IMR-90 (cell line): ENCODE data around the gene SELENOS. TPM values are rescaled to one million over a fixed set of nuclear protein-coding genes. Genes with fewer than 3 reads are reported as not detected.
A peak's percentile ranks its signal among the peaks of the same experiment; 100 is the strongest.

Source experiments
- ATAC-seq: fragments of 200-7000 bp; cut with Tn5 transposase; 2 replicates; pipeline ENCODE4 v1.9.1; 2020; ENCODE audit warnings: low read depth, mild to moderate bottlenecking, moderate library complexity
- BruUV-seq: library from RNA; stranded (reverse); fragments of 400-500 nt; replicated peaks from 2 replicates; lab custom pipeline; 2021; lab: Mats Ljungman, UMichigan
- CTCF ChIA-PET: fragments of 300-600 bp; formaldehyde crosslinking; extraction: SDS; loops from one replicate; lab custom pipeline; 2021; ENCODE audit warnings: antibody characterized with exemption; lab: Yijun Ruan, JAX
- POLR2A ChIA-PET: fragments of 300-600 bp; sonication (Branson Sonifier 250); formaldehyde crosslinking; loops from one replicate; lab custom pipeline; 2022; ENCODE audit warnings: antibody characterized with exemption; ENCODE audit not compliant: unreplicated experiment; lab: Charles Lee
- DNase-seq: peaks from one replicate; pipeline ENCODE4 v3.0.0; 2013
- H2AFZ ChIP-seq: replicated peaks from 2 replicates; pipeline ENCODE3; 2013; ENCODE audit warnings: low read length, mild to moderate bottlenecking; ENCODE audit not compliant: poor library complexity
- H2AK5ac ChIP-seq: 2 replicates; pipeline ENCODE4 v1.6.1; 2013; ENCODE audit warnings: low read depth, low read length, inconsistent platforms
- H2AK9ac ChIP-seq: replicated peaks from 2 replicates; pipeline ENCODE3; 2013; ENCODE audit warnings: mild to moderate bottlenecking, low read depth, low read length, moderate library complexity; ENCODE audit not compliant: poor library complexity
- H2BK120ac ChIP-seq: 2 replicates; pipeline ENCODE4 v1.6.1; 2013; ENCODE audit warnings: low read depth, low read length, inconsistent platforms
- H2BK15ac ChIP-seq: 3 replicates; pipeline ENCODE4 v1.6.1; 2013; ENCODE audit warnings: low read depth, low read length, inconsistent platforms
- H2BK20ac ChIP-seq: 2 replicates; pipeline ENCODE4 v1.6.1; 2013; ENCODE audit warnings: low read depth, mild to moderate bottlenecking, inconsistent platforms, low read length, moderate library complexity
- H2BK5ac ChIP-seq: 2 replicates; pipeline ENCODE4 v1.6.1; 2013; ENCODE audit warnings: mild to moderate bottlenecking, low read depth, low read length, inconsistent platforms; ENCODE audit not compliant: poor library complexity, severe bottlenecking
- H3K14ac ChIP-seq: replicated peaks from 2 replicates; pipeline ENCODE4 v1.6.1; 2013; ENCODE audit warnings: low read depth, low read length, inconsistent platforms
- H3K18ac ChIP-seq: 2 replicates; pipeline ENCODE4 v1.6.1; 2013; ENCODE audit warnings: low read depth, low read length, control low read depth
- H3K23ac ChIP-seq: 2 replicates; pipeline ENCODE4 v1.6.1; 2013; ENCODE audit warnings: low read depth, low read length, inconsistent platforms
- H3K27ac ChIP-seq: 2 replicates; pipeline ENCODE4 v1.5.1; 2013; ENCODE audit warnings: mild to moderate bottlenecking, control low read depth, low read length; ENCODE audit not compliant: insufficient read depth
- H3K27me3 ChIP-seq: 2 replicates; pipeline ENCODE4 v1.6.1; 2013; ENCODE audit warnings: low read length; ENCODE audit not compliant: control insufficient read depth, insufficient read depth
- H3K36me3 ChIP-seq: 2 replicates; pipeline ENCODE4 v1.6.1; 2013; ENCODE audit warnings: low read length, mixed read lengths; ENCODE audit not compliant: control insufficient read depth, insufficient read depth
- H3K4ac ChIP-seq: 2 replicates; pipeline ENCODE4 v1.6.1; 2013; ENCODE audit warnings: low read depth, low read length, inconsistent platforms
- H3K4me1 ChIP-seq: 2 replicates; pipeline ENCODE4 v1.6.1; 2013; ENCODE audit warnings: low read length, mixed read lengths; ENCODE audit not compliant: control insufficient read depth, insufficient read depth
- H3K4me2 ChIP-seq: 2 replicates; pipeline ENCODE4 v1.6.1; 2013; ENCODE audit warnings: low read depth, mild to moderate bottlenecking, control low read depth, low read length, moderate library complexity
- H3K4me3 ChIP-seq: 2 replicates; pipeline ENCODE4 v1.5.1; 2013; ENCODE audit warnings: low read depth, mild to moderate bottlenecking, control low read depth, low read length, moderate library complexity; ENCODE audit not compliant: insufficient read depth
- H3K56ac ChIP-seq: 2 replicates; pipeline ENCODE4 v1.6.1; 2013; ENCODE audit warnings: low read length, inconsistent platforms; ENCODE audit not compliant: insufficient read depth; ENCODE audit errors: extremely low read depth
- H3K79me1 ChIP-seq, 2 experiments: 2 replicates each; pipeline ENCODE4 v1.6.1; 2013; ENCODE audit warnings: low read length in 2 of 2, inconsistent platforms in 1 of 2, low read depth in 1 of 2
- H3K9ac ChIP-seq: 2 replicates; pipeline ENCODE4 v1.6.1; 2013; ENCODE audit warnings: low read depth, low read length, control low read depth
- H3K9me1 ChIP-seq: 2 replicates; pipeline ENCODE4 v1.6.1; 2013; ENCODE audit warnings: low read length, inconsistent platforms; ENCODE audit not compliant: insufficient read depth
- H3K9me3 ChIP-seq: 2 replicates; pipeline ENCODE4 v1.6.1; 2013; ENCODE audit warnings: low read length; ENCODE audit not compliant: control insufficient read depth, insufficient read depth
- H4K20me1 ChIP-seq: 2 replicates; pipeline ENCODE4 v1.6.1; 2013; ENCODE audit warnings: low read length, inconsistent platforms; ENCODE audit not compliant: insufficient read depth
- H4K5ac ChIP-seq: 2 replicates; pipeline ENCODE4 v1.6.1; 2013; ENCODE audit warnings: mild to moderate bottlenecking, low read depth, low read length, control low read depth
- H4K8ac ChIP-seq, 2 experiments: 2 replicates each; pipeline ENCODE4 v1.6.1; 2013; ENCODE audit warnings: low read depth in 2 of 2, low read length in 2 of 2, control low read depth in 1 of 2, inconsistent platforms in 1 of 2
- H4K91ac ChIP-seq: 2 replicates; pipeline ENCODE4 v1.6.1; 2013; ENCODE audit warnings: low read depth, low read length, inconsistent platforms; ENCODE audit not compliant: insufficient read depth
- CHD1 ChIP-seq: IDR thresholded peaks from 2 replicates; pipeline ENCODE4 v1.6.1; 2012; ENCODE audit warnings: low read depth, low read length, improper control_type of control experiment
- MAFK ChIP-seq: IDR thresholded peaks from 2 replicates; pipeline ENCODE4 v1.6.1; 2012; ENCODE audit warnings: low read depth, low read length, improper control_type of control experiment
- MXI1 ChIP-seq: IDR thresholded peaks from 2 replicates; pipeline ENCODE4 v1.6.1; 2012; ENCODE audit warnings: low read depth, mild to moderate bottlenecking, low read length, moderate library complexity, borderline replicate concordance
- RAD21 ChIP-seq: IDR thresholded peaks from 2 replicates; pipeline ENCODE4 v1.6.1; 2012; ENCODE audit warnings: low read length, improper control_type of control experiment
- RCOR1 ChIP-seq: IDR thresholded peaks from 2 replicates; pipeline ENCODE4 v1.6.1; 2012; ENCODE audit warnings: mild to moderate bottlenecking, low read length, improper control_type of control experiment; ENCODE audit not compliant: insufficient replicate concordance
- SMC3 ChIP-seq: fragments of 150-350 bp; IDR thresholded peaks from 2 replicates; pipeline ENCODE4 v1.6.1; 2016; ENCODE audit warnings: low read depth, mild to moderate bottlenecking, antibody characterized with exemption, low read length, moderate library complexity
- WGBS, 2 experiments: methylation state at CpG; one replicate each; pipeline versions ENCODE4 v1.1.5 to v1.1.7; 2013; ENCODE audit warnings: missing lambda C conversion rate in 2 of 2; ENCODE audit not compliant: insufficient read length in 1 of 2; ENCODE audit errors: extremely low coverage in 2 of 2; 5-methylcytosine and 5-hydroxymethylcytosine counted together
- dilution Hi-C: fragments of 300-500 bp; cut with HindIII; formaldehyde crosslinking; loops from one replicate; pipeline ENCODE4 v1.14.3; 2018; ENCODE audit warnings: low sequenced_read_pairs; ENCODE audit not compliant: unreplicated experiment
- in situ Hi-C: fragments of 300-500 bp; cut with MboI; formaldehyde crosslinking; loops from 3 replicates; pipeline ENCODE4 v1.14.3; 2019; ENCODE audit warnings: low sequenced_read_pairs, inconsistent platforms, mixed read lengths
- intact Hi-C: fragments of 100-400 bp; cut with micrococcal nuclease; formaldehyde crosslinking; loops from 2 replicates; pipeline ENCODE4 v1.10.0; 2022
- polyA plus RNA-seq, 3 experiments: library from polyadenylated mRNA; depleted of rRNA; stranded (reverse); fragments of >200 nt; gene quantifications; 2 replicates each; pipeline ENCODE4 v1.2.3, GENCODE V29; 2012; ENCODE audit warnings: low replicate concordance in 1 of 3
- total RNA-seq: library from RNA; depleted of rRNA; stranded (reverse); fragments of >200 nt; gene quantifications from 2 replicates; pipeline ENCODE4 v1.2.3, GENCODE V29; 2012
- TF ChIP-seq, protein P1 (sequence below): fragments of 150-350 bp; IDR thresholded peaks from 2 replicates; pipeline ENCODE4 v1.6.1; 2016; ENCODE audit warnings: low read depth, mild to moderate bottlenecking, low read length, moderate library complexity, borderline replicate concordance
- TF ChIP-seq, protein P2 (sequence below): fragments of 150-350 bp; IDR thresholded peaks from 2 replicates; pipeline ENCODE4 v1.6.1; 2017; ENCODE audit warnings: mild to moderate bottlenecking, antibody characterized with exemption, low read length, low read depth
- TF ChIP-seq, protein P3 (sequence below): conservative IDR thresholded peaks from 2 replicates; pipeline ENCODE4 v1.5.1; 2012; ENCODE audit warnings: mild to moderate bottlenecking, low read depth, low read length, improper control_type of control experiment

Gene SELENOS
- total and polyA plus RNA-seq, 2 of the 4 experiments (the other 2 are of a cell fraction) = 39.8 to 77.1 TPM

DNA sequence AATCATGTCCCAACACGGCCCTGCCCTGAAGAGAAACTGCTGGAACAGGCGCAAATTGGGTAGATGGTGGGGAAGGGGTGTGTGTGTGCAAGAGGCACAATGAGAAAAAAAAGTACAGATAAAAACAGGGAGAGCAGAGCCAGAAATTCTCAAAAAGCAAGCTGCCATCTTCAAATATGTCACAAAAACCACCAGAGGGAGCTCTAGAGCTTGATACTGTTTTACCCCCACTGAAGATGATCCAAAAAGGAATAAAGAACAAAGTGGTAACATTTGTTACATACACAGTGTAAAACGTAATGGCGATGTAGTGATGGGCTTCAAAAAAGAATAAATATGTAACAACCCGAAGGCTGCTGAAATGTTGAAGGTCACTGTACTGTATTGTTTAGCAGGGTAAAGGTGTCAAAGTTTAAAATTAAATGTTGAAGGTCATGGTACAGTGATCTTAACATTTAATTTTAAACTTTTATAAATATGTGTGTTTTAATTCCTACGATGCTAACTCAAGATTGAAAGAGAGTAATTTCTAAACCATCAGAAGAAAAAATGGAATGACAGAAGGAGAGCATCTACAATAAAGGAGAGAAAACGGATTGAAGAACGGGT lies 11.7 kb upstream of the SELENOS start:
- ChIA-PET CTCF (interaction anchor here (0.6 to 2.4 kb wide), 6 partner anchors 13 to 671 kb away, joined by 3 to 9 read pairs (median 4); no protein-coding TSS in a partner anchor), POLR2A (interaction anchor here (0.6 kb wide), 1 partner anchor 486 kb away, joined by 3 read pairs; no protein-coding TSS in a partner anchor)
- dilution Hi-C loops = no loop called here
- Histone ChIP-seq H2AK5ac (no peak overlapping the region), H4K20me1 (peaks cover 38% of the 10 kb centered on the region), H3K4me1 (peaks cover 4% of the 10 kb centered on the region), H4K8ac (no peak overlapping the region), H3K9ac (no peak overlapping the region), H3K9me3 (no peaks in the 10 kb centered on the region), H3K4me2 (no peak overlapping the region), H3K23ac (no peak overlapping the region), H2BK20ac (no peak overlapping the region), H3K79me1 (peaks cover 30 to 52% of the 10 kb centered on the region in 2 experiments), H3K27ac (no peak overlapping the region), H2BK5ac (no peak overlapping the region), H2BK15ac (no peak overlapping the region), H2BK120ac (no peak overlapping the region), H3K14ac (no peak overlapping the region), H3K4ac (no peak overlapping the region), H3K27me3 (no peaks in the 10 kb centered on the region), H4K5ac (no peak overlapping the region), H2AK9ac (no peak overlapping the region), H3K4me3 (no peak overlapping the region), H2AFZ (no peak overlapping the region), H3K36me3 (peaks cover 31% of the 10 kb centered on the region), H3K56ac (no peak overlapping the region), H3K18ac (no peak overlapping the region), H4K91ac (no peak overlapping the region), H3K9me1 (no peaks in the 10 kb centered on the region)
- intact Hi-C loops = no loop called here
- no TSS peak for BruUV-seq
- no peak for TF ChIP-seq MAFK
- TF ChIP-seq SMC3 = peak; percentile 45
- TF ChIP-seq, protein P1, sequence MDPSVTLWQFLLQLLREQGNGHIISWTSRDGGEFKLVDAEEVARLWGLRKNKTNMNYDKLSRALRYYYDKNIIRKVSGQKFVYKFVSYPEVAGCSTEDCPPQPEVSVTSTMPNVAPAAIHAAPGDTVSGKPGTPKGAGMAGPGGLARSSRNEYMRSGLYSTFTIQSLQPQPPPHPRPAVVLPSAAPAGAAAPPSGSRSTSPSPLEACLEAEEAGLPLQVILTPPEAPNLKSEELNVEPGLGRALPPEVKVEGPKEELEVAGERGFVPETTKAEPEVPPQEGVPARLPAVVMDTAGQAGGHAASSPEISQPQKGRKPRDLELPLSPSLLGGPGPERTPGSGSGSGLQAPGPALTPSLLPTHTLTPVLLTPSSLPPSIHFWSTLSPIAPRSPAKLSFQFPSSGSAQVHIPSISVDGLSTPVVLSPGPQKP = no peak
- TF ChIP-seq CHD1 = no peak
- TF ChIP-seq, protein P2, sequence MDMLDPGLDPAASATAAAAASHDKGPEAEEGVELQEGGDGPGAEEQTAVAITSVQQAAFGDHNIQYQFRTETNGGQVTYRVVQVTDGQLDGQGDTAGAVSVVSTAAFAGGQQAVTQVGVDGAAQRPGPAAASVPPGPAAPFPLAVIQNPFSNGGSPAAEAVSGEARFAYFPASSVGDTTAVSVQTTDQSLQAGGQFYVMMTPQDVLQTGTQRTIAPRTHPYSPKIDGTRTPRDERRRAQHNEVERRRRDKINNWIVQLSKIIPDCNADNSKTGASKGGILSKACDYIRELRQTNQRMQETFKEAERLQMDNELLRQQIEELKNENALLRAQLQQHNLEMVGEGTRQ = no peak
- no peak for TF ChIP-seq RCOR1
- TF ChIP-seq MXI1 = no peak
- peak; percentile 37 for TF ChIP-seq RAD21
- TF ChIP-seq, protein P3, sequence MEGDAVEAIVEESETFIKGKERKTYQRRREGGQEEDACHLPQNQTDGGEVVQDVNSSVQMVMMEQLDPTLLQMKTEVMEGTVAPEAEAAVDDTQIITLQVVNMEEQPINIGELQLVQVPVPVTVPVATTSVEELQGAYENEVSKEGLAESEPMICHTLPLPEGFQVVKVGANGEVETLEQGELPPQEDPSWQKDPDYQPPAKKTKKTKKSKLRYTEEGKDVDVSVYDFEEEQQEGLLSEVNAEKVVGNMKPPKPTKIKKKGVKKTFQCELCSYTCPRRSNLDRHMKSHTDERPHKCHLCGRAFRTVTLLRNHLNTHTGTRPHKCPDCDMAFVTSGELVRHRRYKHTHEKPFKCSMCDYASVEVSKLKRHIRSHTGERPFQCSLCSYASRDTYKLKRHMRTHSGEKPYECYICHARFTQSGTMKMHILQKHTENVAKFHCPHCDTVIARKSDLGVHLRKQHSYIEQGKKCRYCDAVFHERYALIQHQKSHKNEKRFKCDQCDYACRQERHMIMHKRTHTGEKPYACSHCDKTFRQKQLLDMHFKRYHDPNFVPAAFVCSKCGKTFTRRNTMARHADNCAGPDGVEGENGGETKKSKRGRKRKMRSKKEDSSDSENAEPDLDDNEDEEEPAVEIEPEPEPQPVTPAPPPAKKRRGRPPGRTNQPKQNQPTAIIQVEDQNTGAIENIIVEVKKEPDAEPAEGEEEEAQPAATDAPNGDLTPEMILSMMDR = peak; percentile 61
- in situ Hi-C loops = no loop called here
- peak; percentile 46; the same call in 1 of the 2 replicates for ATAC-seq
- no CpG with 5 or more reads among the region's 8 CpGs for WGBS, 2 experiments
- DNase-seq = peak; percentile 55
